UCSD-AML1 (cell line): ENCODE data around the gene OR6J1.
"Not testable (repeated sequence)": the region's sequence is repeated elsewhere in the genome, so short reads cannot be mapped to it uniquely, and the experiment has no call there.

Source experiments
- DNase-seq: peaks from one replicate; lab custom pipeline; 2025; ENCODE audit not compliant: unreplicated experiment; lab: John Stamatoyannopoulos, UW

Gene OR6J1

DNA sequence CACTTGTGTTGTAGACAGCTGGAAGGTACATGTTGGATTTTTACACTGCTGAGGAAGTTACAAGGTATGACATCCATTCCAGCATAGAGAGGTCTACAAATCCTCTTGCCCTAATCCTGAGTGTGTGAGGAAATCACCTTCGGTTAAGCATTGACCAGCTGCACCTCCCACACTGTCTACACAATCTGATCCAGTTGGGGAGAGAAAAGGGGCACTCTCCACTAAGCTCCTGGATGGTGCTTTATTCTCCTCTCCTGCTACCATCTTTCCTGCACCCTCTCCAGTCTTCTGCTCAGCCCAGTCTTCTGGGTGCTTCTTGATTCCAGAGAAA lies at the start of gene OR6J1:
Gene OR6J1, minus strand, starts transcription at position 48 of the 331 bp plus-strand sequence. CDS start 9,541 bp downstream, outside the sequence.
- no peak for DNase-seq

DNA sequence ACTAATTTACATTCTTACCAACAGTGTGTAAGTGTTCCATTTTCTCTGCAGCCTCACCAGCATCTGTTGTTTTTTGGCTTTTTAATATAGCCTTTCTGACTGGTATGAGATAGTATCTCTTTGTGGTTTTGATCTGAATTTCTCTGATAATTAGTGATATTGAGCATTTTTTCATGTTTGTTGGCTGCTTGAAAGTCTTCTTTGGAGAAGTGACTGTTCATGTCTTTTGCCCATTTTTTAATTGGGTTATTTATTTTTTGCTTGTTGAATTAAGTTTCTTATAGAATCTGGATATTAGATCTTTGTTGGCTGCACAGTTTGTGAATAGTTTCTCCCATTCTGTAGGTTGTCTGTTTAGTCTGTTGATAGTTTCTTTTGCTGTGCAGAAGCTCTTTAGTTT lies 48.0 kb upstream of the OR6J1 start:
- no peak for DNase-seq

DNA sequence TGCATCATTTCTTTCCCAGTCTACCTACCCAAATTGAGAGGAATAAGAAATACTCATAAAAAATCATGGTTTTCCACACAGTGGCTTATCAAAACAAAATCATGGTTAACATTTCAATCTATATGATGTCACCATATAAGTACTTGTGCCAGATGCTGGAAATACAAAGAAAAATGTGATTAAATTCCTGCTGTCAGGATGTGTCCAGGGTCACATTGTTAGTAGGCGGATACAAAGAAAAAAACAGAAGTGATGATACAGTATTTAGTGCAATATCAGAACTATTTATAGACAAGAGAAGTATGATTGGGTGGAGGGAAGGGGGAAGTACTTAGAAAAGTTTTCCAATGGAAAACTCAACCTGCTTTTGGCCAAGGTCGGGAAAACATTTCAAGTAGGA lies 47.0 kb upstream of the OR6J1 start:
- DNase-seq = no peak

- no peak for DNase-seq
Measured at GRCh38 chr14:22689199-22689598, 45.0 kb upstream of the OR6J1 start.

GRCh38 chr14:22687969-22688368 lies 43.8 kb upstream of the OR6J1 start:
- not testable (repeated sequence) for DNase-seq

DNA sequence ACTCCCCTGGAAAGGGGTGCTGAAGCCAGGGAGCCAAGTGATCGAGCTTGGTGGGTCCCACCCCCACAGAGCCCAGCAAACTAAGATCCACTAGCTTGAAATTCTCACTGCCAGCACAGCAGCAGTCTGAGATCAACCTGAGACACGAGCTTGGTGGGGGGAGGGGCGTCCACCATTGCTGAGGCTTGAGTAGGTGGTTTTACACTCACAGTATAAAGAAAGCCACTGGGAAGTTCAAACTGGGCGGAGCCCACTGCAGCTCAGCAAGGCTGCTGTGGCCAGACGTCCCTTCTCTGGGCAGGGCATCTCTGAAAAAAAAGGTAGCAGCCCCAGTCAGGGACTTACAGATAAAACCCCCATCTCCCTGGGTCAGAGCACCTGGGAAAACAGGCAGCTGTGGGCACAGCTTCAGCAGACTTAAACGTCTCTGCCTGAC lies 42.0 kb upstream of the OR6J1 start:
- DNase-seq = not testable (repeated sequence)

DNA sequence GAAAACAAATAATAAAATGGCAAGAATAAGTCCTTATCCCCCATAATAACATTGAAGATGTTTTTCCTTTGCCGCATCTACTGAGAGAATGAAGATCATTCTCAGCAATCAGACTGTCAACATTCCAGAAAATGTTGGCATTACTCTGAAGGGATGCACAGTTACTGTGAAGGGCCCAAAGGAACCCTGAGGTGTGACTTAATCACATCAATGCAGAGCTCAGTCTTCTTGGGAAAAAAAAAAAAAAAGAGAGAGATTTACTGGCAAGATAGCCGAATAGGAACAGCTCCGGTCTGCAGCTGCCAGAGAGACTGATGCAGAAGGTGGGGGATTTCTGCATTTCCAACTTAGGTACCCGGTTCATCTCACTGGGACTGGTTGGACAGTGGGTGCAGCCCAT lies 41.3 kb upstream of the OR6J1 start:
- no peak for DNase-seq

DNA sequence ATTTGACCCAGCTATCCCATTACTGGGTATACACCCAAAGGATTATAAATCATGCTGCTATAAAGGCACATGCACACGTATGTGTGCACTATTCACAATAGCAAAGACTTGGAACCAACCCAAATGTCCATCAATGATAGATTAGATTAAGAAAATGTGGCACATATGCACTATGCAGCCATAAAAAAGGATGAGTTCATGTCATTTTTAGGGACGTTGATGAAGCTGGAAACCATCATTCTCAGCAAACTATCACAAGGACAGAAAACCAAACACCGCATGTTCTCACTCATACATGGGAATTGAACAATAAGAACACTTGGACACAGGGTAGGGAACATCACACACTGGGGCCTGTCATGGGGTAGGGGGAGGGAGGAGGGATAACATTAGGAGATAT lies 39.3 kb upstream of the OR6J1 start:
- not testable (repeated sequence) for DNase-seq

DNA sequence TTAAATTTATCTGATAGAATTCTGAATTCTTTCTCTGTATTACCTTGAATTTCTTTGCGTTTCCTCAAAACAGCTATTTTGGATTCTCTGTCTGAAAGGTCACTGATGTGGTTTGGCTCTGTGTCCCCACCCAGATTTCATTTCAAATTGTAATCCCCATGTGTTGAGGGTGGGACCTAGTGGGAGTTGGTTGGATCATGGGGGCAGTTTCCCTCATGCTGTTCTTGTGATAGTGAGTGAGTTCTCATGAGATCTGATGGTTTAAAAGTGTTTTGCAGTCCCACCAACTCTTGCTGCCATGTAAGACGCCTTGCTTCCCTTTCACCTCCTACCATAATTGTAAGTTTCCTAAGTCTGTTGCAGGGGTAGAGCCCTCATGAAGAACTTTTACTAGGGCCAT lies 34.1 kb upstream of the OR6J1 start:
- no peak for DNase-seq

GRCh38 chr14:22677551-22677950 lies 33.4 kb upstream of the OR6J1 start:
- not testable (repeated sequence) for DNase-seq

DNA sequence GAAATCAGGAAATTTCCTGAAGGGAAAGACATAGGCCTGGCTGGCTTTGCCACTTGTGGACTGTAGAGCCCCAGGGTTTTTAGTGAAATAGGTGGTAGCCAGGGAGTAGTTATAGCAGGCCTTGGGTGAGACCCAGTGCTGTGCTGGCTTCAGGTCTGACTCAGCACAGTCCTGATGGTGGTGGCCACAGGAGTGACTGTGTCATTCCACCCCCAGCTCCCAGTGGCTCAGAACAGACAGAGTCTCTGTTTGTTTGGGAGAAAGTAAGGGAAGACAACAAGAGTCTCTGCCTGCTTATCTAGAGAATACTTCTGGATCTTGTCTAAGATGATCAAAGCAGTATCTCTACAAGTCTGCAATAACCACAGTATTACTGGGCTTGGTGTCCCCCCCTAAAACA lies 27.5 kb upstream of the OR6J1 start:
- no peak for DNase-seq

DNA sequence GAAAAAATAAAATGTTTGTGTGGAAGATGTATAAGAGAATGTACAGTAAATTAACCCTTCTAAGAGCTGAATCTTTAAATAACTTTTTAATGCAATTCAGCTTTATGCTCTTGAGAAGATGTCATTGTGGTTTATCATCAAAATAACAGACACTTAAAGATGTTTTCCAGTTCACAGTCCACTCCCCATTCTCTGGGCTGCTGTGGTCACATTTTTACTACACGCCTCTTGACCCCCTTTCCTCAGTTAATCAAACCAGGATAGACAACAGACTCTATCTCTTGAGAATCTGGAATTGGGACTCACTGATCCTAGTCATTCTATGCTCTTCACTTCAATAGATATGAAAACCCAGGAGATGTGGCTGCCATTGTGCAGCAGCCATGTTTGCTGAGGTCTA lies 24.7 kb upstream of the OR6J1 start:
- no peak for DNase-seq

DNA sequence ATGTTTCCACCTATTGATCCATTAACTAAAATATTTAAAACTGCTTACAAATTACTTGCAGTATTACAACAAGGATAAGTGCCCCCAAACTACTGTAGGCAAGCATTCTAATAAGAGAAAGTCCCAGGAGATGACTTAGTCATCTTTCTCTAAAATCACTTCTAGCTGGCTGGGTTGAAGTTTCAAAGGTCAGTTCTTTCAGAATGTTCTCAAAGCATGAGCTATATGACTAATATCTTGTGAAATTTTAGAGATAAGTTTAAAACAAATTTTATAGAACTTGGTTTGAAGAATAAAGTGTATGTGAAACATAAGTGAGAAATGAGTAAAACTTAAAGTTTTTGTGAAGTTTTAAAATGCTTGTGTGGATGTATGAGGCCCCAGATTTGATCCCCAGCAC lies 24.3 kb upstream of the OR6J1 start:
- no peak for DNase-seq

- no peak for DNase-seq
Measured at GRCh38 chr14:22667881-22668280, 23.7 kb upstream of the OR6J1 start.

GRCh38 chr14:22666203-22666893 lies 22.2 kb upstream of the OR6J1 start:
- no peak for DNase-seq

GRCh38 chr14:22664261-22664660 lies 20.1 kb upstream of the OR6J1 start:
- no peak for DNase-seq

GRCh38 chr14:22660654-22661053 lies 16.5 kb upstream of the OR6J1 start:
- DNase-seq = no peak

- DNase-seq = no peak
Measured at GRCh38 chr14:22658946-22659345, 14.8 kb upstream of the OR6J1 start.

GRCh38 chr14:22657861-22658260 lies 13.7 kb upstream of the OR6J1 start:
- DNase-seq = no peak

GRCh38 chr14:22656945-22657731 lies 13.0 kb upstream of the OR6J1 start:
- DNase-seq = no peak

GRCh38 chr14:22656226-22656625 lies 12.1 kb upstream of the OR6J1 start:
- DNase-seq = no peak

- peak; percentile 59 for DNase-seq
Measured at GRCh38 chr14:22653012-22653621, 9.0 kb upstream of the OR6J1 start.
